AG04450 (cell line): ENCODE data around the gene CCSAP. TPM values are rescaled to one million over a fixed set of nuclear protein-coding genes. Genes with fewer than 3 reads are reported as not detected.

Experiments
- CTCF ChIA-PET: fragments of 300-600, 350-600 bp; formaldehyde crosslinking; extraction: SDS; loops from one replicate; lab custom pipeline; 2022; ENCODE audit warnings: antibody characterized with exemption, inconsistent platforms; lab: Charles Lee
- POLR2A ChIA-PET: fragments of 350-600 bp; formaldehyde crosslinking; extraction: SDS; loops from one replicate; lab custom pipeline; 2021; ENCODE audit warnings: antibody characterized with exemption, inconsistent platforms; lab: Yijun Ruan, JAX
- DNase-seq: peaks from one replicate; pipeline ENCODE4 v3.0.0-alpha.2; 2011; ENCODE audit warnings: low read depth, low spot score
- H3K27ac ChIP-seq: one replicate; pipeline ENCODE4 v1.5.1; 2012; ENCODE audit warnings: low read depth, low read length, control low read depth
- H3K27me3 ChIP-seq: one replicate; pipeline ENCODE4 v1.6.0; 2012; ENCODE audit warnings: low read length; ENCODE audit not compliant: control insufficient read depth, insufficient read depth
- H3K4me3 ChIP-seq: 2 replicates; pipeline ENCODE4 v1.5.1; 2011; ENCODE audit warnings: mild to moderate bottlenecking, low read depth, low read length, control low read depth
- H3K9me3 ChIP-seq: 2 replicates; pipeline ENCODE4 v1.5.1; 2012; ENCODE audit warnings: low read length; ENCODE audit not compliant: control insufficient read depth, insufficient read depth
- CTCF ChIP-seq: IDR thresholded peaks from 2 replicates; pipeline ENCODE4 v1.5.1; 2011; ENCODE audit warnings: low read depth, low read length, control low read depth, inconsistent platforms
- polyA plus RNA-seq: library from polyadenylated mRNA; depleted of rRNA; stranded (reverse); fragments of >200 nt; gene quantifications from 2 replicates; pipeline ENCODE4 v1.2.3, GENCODE V29; 2011

The CCSAP gene
- polyA plus RNA-seq, 1 experiment: 4.3 TPM

DNA sequence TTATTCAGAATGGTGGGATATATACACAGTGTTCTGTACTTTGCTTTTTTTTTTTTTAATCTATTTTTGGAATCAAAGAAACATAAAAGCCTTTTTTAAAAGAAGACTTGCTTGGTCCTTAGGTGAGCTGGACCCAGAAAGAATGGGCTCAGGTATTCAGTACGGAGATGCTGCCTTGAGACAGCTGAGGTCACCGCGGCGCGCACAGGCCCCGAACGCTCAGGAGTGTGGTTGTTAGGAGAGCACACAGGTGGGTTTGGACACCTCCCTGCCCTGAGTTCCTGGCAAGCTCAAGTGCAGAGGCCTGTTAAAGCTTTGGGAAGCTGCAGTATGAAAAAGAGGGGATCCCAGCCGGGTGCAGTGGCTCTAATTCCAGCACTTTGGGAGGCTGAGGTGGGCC, 40.1 kb downstream of the CCSAP start:
- ChIA-PET POLR2A (no interaction called here), CTCF (no interaction called here)
- H3K27me3 ChIP-seq: no peaks in the 10 kb centered on the region
- no peak for DNase-seq
- H3K27ac ChIP-seq: no peak overlapping the region
- H3K9me3 ChIP-seq: no peaks in the 10 kb centered on the region
- no peak for TF ChIP-seq CTCF
- no peak overlapping the region for H3K4me3 ChIP-seq

GRCh38 chr1:229300099-229300757, 42.6 kb downstream of the CCSAP start:
- no peak overlapping the region for H3K27ac ChIP-seq
- no peaks in the 10 kb centered on the region for H3K27me3 ChIP-seq
- no peak for TF ChIP-seq CTCF
- POLR2A ChIA-PET: no interaction called here
- H3K9me3 ChIP-seq: no peaks in the 10 kb centered on the region
- CTCF ChIA-PET: no interaction called here
- no peak overlapping the region for H3K4me3 ChIP-seq
- no peak for DNase-seq

DNA sequence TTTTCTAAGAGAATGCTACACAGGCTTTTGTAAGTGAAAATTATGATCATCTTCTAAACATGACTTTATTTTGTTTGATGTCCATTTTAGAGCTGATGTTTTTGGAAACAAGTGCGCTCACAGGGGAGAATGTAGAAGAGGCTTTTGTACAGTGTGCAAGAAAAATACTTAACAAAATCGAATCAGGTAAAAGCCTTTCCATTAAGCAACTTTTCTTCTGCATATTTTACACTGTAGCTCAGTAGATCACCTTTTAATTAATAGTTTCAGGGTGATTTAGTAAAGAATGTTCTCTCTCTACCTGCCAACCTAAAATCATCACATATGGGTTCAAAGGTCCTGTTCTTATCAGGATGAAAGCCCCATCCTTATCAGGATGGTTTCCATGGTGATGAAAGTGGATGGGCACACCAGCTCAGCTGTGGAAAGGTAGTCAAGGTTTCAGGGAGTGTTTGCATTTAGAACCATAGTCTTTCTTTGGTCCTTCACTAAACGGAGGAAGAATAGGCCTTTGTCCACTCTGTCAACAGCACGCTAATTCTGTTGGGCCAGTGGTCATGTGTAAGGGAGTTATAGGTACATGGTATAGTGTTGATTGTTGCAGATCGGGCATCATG, 43.9 kb downstream of the CCSAP start:
- H3K27ac ChIP-seq: no peak overlapping the region
- ChIA-PET POLR2A (interaction anchor here (1.0 kb wide), 1 partner anchor 28 kb away, joined by 3 read pairs; the partner anchor contains the start of gene RAB4A), CTCF (interaction anchor here (0.7 kb wide), 1 partner anchor 183 kb away, joined by 3 read pairs; no protein-coding TSS in a partner anchor)
- DNase-seq: no peak
- no peak overlapping the region for H3K4me3 ChIP-seq
- no peaks in the 10 kb centered on the region for H3K9me3 ChIP-seq
- no peaks in the 10 kb centered on the region for H3K27me3 ChIP-seq
- no peak for TF ChIP-seq CTCF

- POLR2A ChIA-PET: interaction anchor here (1.0 kb wide), 1 partner anchor 27 kb away, joined by 3 read pairs; the partner anchor contains the start of gene RAB4A
- no peak overlapping the region for H3K27ac ChIP-seq
Observed at GRCh38 chr1:229298420-229298819, 44.4 kb downstream of the CCSAP start.

More at GRCh38 chr1:229298420-229298819, 44.4 kb downstream of the CCSAP start:
- Histone ChIP-seq H3K27me3 (no peaks in the 10 kb centered on the region), H3K4me3 (no peak overlapping the region), H3K9me3 (no peaks in the 10 kb centered on the region)
- CTCF ChIA-PET: interaction anchor here (0.7 kb wide), 1 partner anchor 184 kb away, joined by 3 read pairs; no protein-coding TSS in a partner anchor
- DNase-seq: no peak
- no peak for TF ChIP-seq CTCF
